ENCODE results near the gene SPRR2D.
"Not testable (repeated sequence)": the region's sequence is repeated elsewhere in the genome, so short reads cannot be mapped to it uniquely, and the experiment has no call there.

The SPRR2D gene

GRCh38 chr1:153030895-153031294 is 10.0 kb downstream of the SPRR2D start, which contains the start of gene SPRR1B:
Gene SPRR1B (plus strand): TSS chr1:153031203. CDS start chr1:153032346, 1,143 bp downstream.
- Mint-ChIP-seq H3K4me1 (no peaks in the 10 kb centered on the region), H3K4me3 (no peak within 1 kb of the TSS), H3K27ac (no peak within 1 kb of the TSS), H3K27me3 (peaks cover 4% of the 10 kb centered on the region), H3K9me3 (no peaks in the 10 kb centered on the region), H3K36me3 (no peaks in the 10 kb centered on the region)
- no peak for DNase-seq
- CTCF ChIA-PET = no interaction called here

- H3K4me3 Mint-ChIP-seq = no peak overlapping the region
- no peaks in the 10 kb centered on the region for H3K4me1 Mint-ChIP-seq
- DNase-seq = no peak
- no peaks in the 10 kb centered on the region for H3K36me3 Mint-ChIP-seq
- H3K27me3 Mint-ChIP-seq = peaks cover 4% of the 10 kb centered on the region
- H3K9me3 Mint-ChIP-seq = no peaks in the 10 kb centered on the region
- no peak overlapping the region for H3K27ac Mint-ChIP-seq
- CTCF ChIA-PET = no interaction called here
Observed at GRCh38 chr1:153028766-153029165, 12.2 kb downstream of the SPRR2D start.

GRCh38 chr1:153025797-153026196 is 15.1 kb downstream of the SPRR2D start:
- Mint-ChIP-seq H3K36me3 (no peaks in the 10 kb centered on the region), H3K27me3 (peaks cover 4% of the 10 kb centered on the region), H3K4me3 (no peak overlapping the region), H3K4me1 (no peaks in the 10 kb centered on the region), H3K9me3 (no peaks in the 10 kb centered on the region), H3K27ac (no peak overlapping the region)
- CTCF ChIA-PET = no interaction called here
- no peak for DNase-seq

- CTCF ChIA-PET = no interaction called here
- H3K4me1 Mint-ChIP-seq = no peaks in the 10 kb centered on the region
- no peak for DNase-seq
- H3K36me3 Mint-ChIP-seq = no peaks in the 10 kb centered on the region
- H3K4me3 Mint-ChIP-seq = no peak overlapping the region
- no peak overlapping the region for H3K27ac Mint-ChIP-seq
- H3K27me3 Mint-ChIP-seq = peaks cover 4% of the 10 kb centered on the region
- no peaks in the 10 kb centered on the region for H3K9me3 Mint-ChIP-seq
Observed at GRCh38 chr1:153024413-153024812, 16.5 kb downstream of the SPRR2D start.

GRCh38 chr1:153023109-153023508 is 17.8 kb downstream of the SPRR2D start:
- H3K27me3 Mint-ChIP-seq = peaks cover 4% of the 10 kb centered on the region
- no peak for DNase-seq
- CTCF ChIA-PET = no interaction called here
- H3K27ac Mint-ChIP-seq = no peak overlapping the region
- H3K9me3 Mint-ChIP-seq = no peaks in the 10 kb centered on the region
- H3K4me3 Mint-ChIP-seq = no peak overlapping the region
- no peaks in the 10 kb centered on the region for H3K36me3 Mint-ChIP-seq
- no peaks in the 10 kb centered on the region for H3K4me1 Mint-ChIP-seq

- CTCF ChIA-PET, H3K4me1 Mint-ChIP-seq, DNase-seq, H3K36me3 Mint-ChIP-seq, H3K9me3 Mint-ChIP-seq, H3K27me3 Mint-ChIP-seq, H3K27ac Mint-ChIP-seq, H3K4me3 Mint-ChIP-seq: not testable (repeated sequence)
Observed at GRCh38 chr1:153022340-153022739, 18.6 kb downstream of the SPRR2D start.

- H3K9me3 Mint-ChIP-seq, DNase-seq, H3K4me1 Mint-ChIP-seq, H3K36me3 Mint-ChIP-seq, H3K4me3 Mint-ChIP-seq, H3K27me3 Mint-ChIP-seq, CTCF ChIA-PET, H3K27ac Mint-ChIP-seq: not testable (repeated sequence)
Observed at GRCh38 chr1:153021829-153022228, 19.1 kb downstream of the SPRR2D start.

- H3K4me1 Mint-ChIP-seq, DNase-seq, H3K4me3 Mint-ChIP-seq, H3K9me3 Mint-ChIP-seq, CTCF ChIA-PET, H3K27me3 Mint-ChIP-seq, H3K27ac Mint-ChIP-seq, H3K36me3 Mint-ChIP-seq: not testable (repeated sequence)
Observed at GRCh38 chr1:153011235-153011758, 29.6 kb downstream of the SPRR2D start.

- Mint-ChIP-seq H3K4me3 (no peak within 1 kb of the TSS), H3K9me3 (no peaks in the 10 kb centered on the region), H3K27me3 (peaks cover 13% of the 10 kb centered on the region), H3K36me3 (no peaks in the 10 kb centered on the region), H3K4me1 (no peaks in the 10 kb centered on the region), H3K27ac (no peak within 1 kb of the TSS)
- CTCF ChIA-PET = no interaction called here
- DNase-seq = no peak
Observed at GRCh38 chr1:153001382-153001781, 39.5 kb downstream of the SPRR2D start, which contains the start of gene SPRR3. Gene SPRR3 (plus strand): TSS chr1:153001749. CDS start chr1:153003021, 1,272 bp downstream.

- Mint-ChIP-seq H3K9me3 (no peaks in the 10 kb centered on the region), H3K27me3 (peaks cover 13% of the 10 kb centered on the region), H3K36me3 (no peaks in the 10 kb centered on the region), H3K4me3 (no peak overlapping the region), H3K27ac (no peak overlapping the region), H3K4me1 (no peaks in the 10 kb centered on the region)
- CTCF ChIA-PET = interaction anchor here (0.6 kb wide), 1 partner anchor 48 kb away, joined by 3 read pairs; no protein-coding TSS in a partner anchor
- no peak for DNase-seq
Observed at GRCh38 chr1:153000294-153000693, 40.6 kb downstream of the SPRR2D start.

- no peak for DNase-seq
- Mint-ChIP-seq H3K4me1 (no peaks in the 10 kb centered on the region), H3K36me3 (no peaks in the 10 kb centered on the region), H3K27me3 (peaks cover 17% of the 10 kb centered on the region), H3K4me3 (no peak overlapping the region), H3K9me3 (no peaks in the 10 kb centered on the region), H3K27ac (no peak overlapping the region)
- CTCF ChIA-PET = no interaction called here
Observed at GRCh38 chr1:152999818-153000217, 41.1 kb downstream of the SPRR2D start.

- H3K27ac Mint-ChIP-seq = no peak overlapping the region
- H3K27me3 Mint-ChIP-seq = peaks cover 17% of the 10 kb centered on the region
- H3K4me1 Mint-ChIP-seq = no peaks in the 10 kb centered on the region
- DNase-seq = no peak
- no peaks in the 10 kb centered on the region for H3K36me3 Mint-ChIP-seq
- H3K4me3 Mint-ChIP-seq = no peak overlapping the region
- H3K9me3 Mint-ChIP-seq = no peaks in the 10 kb centered on the region
- CTCF ChIA-PET = no interaction called here
Observed at GRCh38 chr1:152998476-152998875, 42.4 kb downstream of the SPRR2D start.

- Mint-ChIP-seq H3K27me3 (peaks cover 17% of the 10 kb centered on the region), H3K36me3 (no peaks in the 10 kb centered on the region), H3K4me3 (no peak overlapping the region), H3K4me1 (no peaks in the 10 kb centered on the region), H3K27ac (no peak overlapping the region), H3K9me3 (no peaks in the 10 kb centered on the region)
- DNase-seq = no peak
- CTCF ChIA-PET = no interaction called here
Observed at GRCh38 chr1:152997901-152998300, 43.0 kb downstream of the SPRR2D start.

GRCh38 chr1:152996633-152997400 is 44.1 kb downstream of the SPRR2D start:
- DNase-seq = no peak
- Mint-ChIP-seq H3K27me3 (peaks cover 17% of the 10 kb centered on the region), H3K4me1 (no peaks in the 10 kb centered on the region), H3K36me3 (no peaks in the 10 kb centered on the region), H3K9me3 (no peaks in the 10 kb centered on the region), H3K27ac (no peak overlapping the region), H3K4me3 (no peak overlapping the region)
- CTCF ChIA-PET = no interaction called here

- Mint-ChIP-seq H3K27me3 (peaks cover 17% of the 10 kb centered on the region), H3K36me3 (no peaks in the 10 kb centered on the region), H3K4me3 (no peak overlapping the region), H3K9me3 (no peaks in the 10 kb centered on the region), H3K4me1 (no peaks in the 10 kb centered on the region), H3K27ac (no peak overlapping the region)
- DNase-seq = no peak
- CTCF ChIA-PET = no interaction called here
Observed at GRCh38 chr1:152995842-152996241, 45.1 kb downstream of the SPRR2D start.
